ENCODE data around the gene IRF4.

DNA sequence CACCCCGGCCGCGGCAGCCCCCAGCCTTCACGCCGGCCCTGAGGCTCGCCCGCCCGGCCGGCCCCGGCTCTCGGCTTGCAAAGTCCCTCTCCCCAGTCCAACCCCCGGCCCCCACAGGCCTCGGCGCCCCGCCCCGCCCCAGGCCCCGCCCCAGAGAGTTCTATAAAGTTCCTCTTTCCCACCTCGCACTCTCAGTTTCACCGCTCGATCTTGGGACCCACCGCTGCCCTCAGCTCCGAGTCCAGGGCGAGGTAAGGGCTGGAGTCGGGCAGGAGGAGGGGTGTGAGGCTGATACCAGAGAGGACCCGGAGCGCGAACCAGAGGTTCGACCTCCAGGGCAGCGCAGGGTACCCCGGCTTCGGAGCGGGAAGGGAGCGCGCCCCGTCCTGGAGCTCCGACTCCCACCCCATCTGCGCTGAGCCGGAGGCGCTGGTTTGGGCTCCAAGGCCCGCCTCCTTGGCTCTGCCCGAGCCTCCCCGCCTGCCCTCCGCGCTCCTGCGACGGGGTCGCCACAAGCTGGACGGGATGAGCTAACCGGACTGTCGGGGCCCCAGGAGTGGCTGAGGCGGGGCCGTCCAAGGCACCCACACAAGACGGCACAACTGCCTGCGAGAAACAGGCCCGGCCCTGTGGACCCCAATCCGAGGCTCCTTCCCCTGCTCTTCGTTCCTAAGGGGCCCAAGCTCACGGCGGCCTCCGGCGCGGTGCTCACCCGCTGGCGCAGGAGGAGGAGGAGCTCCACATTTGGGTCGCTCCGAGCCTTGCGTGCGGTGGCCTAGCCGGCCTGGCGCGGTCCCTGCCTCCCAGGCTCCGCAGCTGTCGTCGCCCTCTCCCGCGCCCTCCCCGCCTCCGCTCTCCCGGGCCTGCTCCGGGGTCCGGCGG lies at the start of gene IRF4:
- TF ChIP-seq CTCF (conservative IDR thresholded peaks at IDR 0.05; ENCODE audit: low read depth, low read length), result no peak
- no peak for TF ChIP-seq EZH2 (IDR thresholded peaks at IDR 0.05; ENCODE audit: low read length, unreplicated experiment)
